Psoas muscle (tissue), 8 donors: ENCODE measurements around the gene ZNF595. TPM values are rescaled to one million over a fixed set of nuclear protein-coding genes. Genes with fewer than 3 reads are reported as not detected.
"Not testable (repeated sequence)": the region's sequence is repeated elsewhere in the genome, so short reads cannot be mapped to it uniquely, and the experiment has no call there.

Experiments
- ATAC-seq, 4 donors: fragments of 200-7000 bp; cut with Tn5 transposase; one replicate each; pipeline ENCODE4 v1.9.1; 2020; ENCODE audit warnings: moderate library complexity in 3 of 4, mild to moderate bottlenecking in 2 of 4
- DNase-seq, 2 donors: peaks; one replicate each; pipeline ENCODE4 v3.0.0-alpha.2; 2020
- H3K27ac ChIP-seq: fragments of 200-600 bp; one replicate; pipeline ENCODE4 v1.8.0; 2022
- H3K27me3 ChIP-seq, 3 donors: fragments of 200-600 bp in 1 of 3; one replicate each; pipeline versions ENCODE4 v1.6.1 to v1.8.0; 2013 to 2022; ENCODE audit warnings: low read length in 2 of 3, mild to moderate bottlenecking in 2 of 3, moderate library complexity in 1 of 3; ENCODE audit not compliant: insufficient read depth in 3 of 3
- H3K36me3 ChIP-seq, 2 donors: fragments of 200-600 bp in 1 of 2; one replicate each; pipeline versions ENCODE4 v1.6.1 to v1.8.0; 2013 to 2022; ENCODE audit warnings: low read depth in 1 of 2, mild to moderate bottlenecking in 1 of 2, moderate library complexity in 1 of 2; ENCODE audit not compliant: insufficient read depth in 1 of 2
- H3K4me1 ChIP-seq: fragments of 200-600 bp; one replicate; pipeline ENCODE4 v1.8.0; 2022
- H3K4me3 ChIP-seq: fragments of 200-600 bp; one replicate; pipeline ENCODE4 v1.8.0; 2022; ENCODE audit warnings: mild to moderate bottlenecking
- H3K9me3 ChIP-seq: fragments of 200-600 bp; one replicate; pipeline ENCODE4 v1.8.0; 2022
- CTCF ChIP-seq: fragments of 200-600 bp; IDR thresholded peaks from one replicate; pipeline ENCODE4 v1.8.0; 2022; ENCODE audit warnings: antibody characterized with exemption
- WGBS, 3 donors: extraction: QIAGEN DNeasy Blood & Tissue Kit; methylation state at CpG; one replicate each; pipeline versions ENCODE4 v1.1.6 to v1.1.7; 2013; 5-methylcytosine and 5-hydroxymethylcytosine counted together
- intact Hi-C, 2 donors: fragments of 100-400 bp; cut with DNase I; formaldehyde crosslinking; loops; one replicate each; pipeline versions ENCODE4 v1.11.0 to v1.14.2; 2022
- polyA plus RNA-seq, 3 donors: library from polyadenylated mRNA; stranded (reverse); fragments of 200-250 nt; gene quantifications; one replicate each; pipeline ENCODE4 v1.2.3, GENCODE V29; 2013
- total RNA-seq, 4 donors: library from RNA; stranded (reverse); fragmentation: NEBNext Ultra II Directional in 2 of 4; extraction: Animal tissue kit (Norgen Biotek cat#: 25700) in 2 of 4; gene quantifications; one replicate each; pipeline versions ENCODE4 v1.2.1 to v1.2.4, GENCODE V29; 2021 to 2023
- donor health status: healthy with polysubstance abuse.
- donor health status: DM: no; HTN: no; CAD: no; lungs with moderate emphysema.
- donor health status: Bipolar disorder and iron deficiency.
- donor health status: healthy.
- donor health status: DM: yes; HTN: yes; CAD: no.
- donor health status: DM: no; HTN: no; CAD: no.
- donor health status: DM: no; HTN: no; CAD: no.
- donor health status: DM: yes; HTN: yes; CAD: no.

ZNF595 gene
- total and polyA plus RNA-seq, 7 donors, result 2.1 to 13.0 (median 7.4) TPM

- H3K27me3 ChIP-seq, result peaks cover 0 to 18% (median 8%) of the 10 kb centered on the region in 3 donors
- DNase-seq (no peak), ATAC-seq (no peak)
- intact Hi-C loops, result no loop called here
- H3K4me1 ChIP-seq, result no peaks in the 10 kb centered on the region
- no peaks in the 10 kb centered on the region for H3K36me3 ChIP-seq
- TF ChIP-seq CTCF, result no peak
- H3K27ac ChIP-seq, result no peak overlapping the region
- no peak overlapping the region for H3K4me3 ChIP-seq
- H3K9me3 ChIP-seq, result peaks cover 6% of the 10 kb centered on the region
Measured at GRCh38 chr4:114149-114548, 61.0 kb downstream of the ZNF595 start.

- TF ChIP-seq CTCF, result no peak
- peaks cover 6% of the 10 kb centered on the region for H3K9me3 ChIP-seq
- H3K4me3 ChIP-seq, result no peak overlapping the region
- H3K27ac ChIP-seq, result no peak overlapping the region
- H3K4me1 ChIP-seq, result no peaks in the 10 kb centered on the region
- H3K27me3 ChIP-seq, result no peaks in the 10 kb centered on the region
- intact Hi-C loops, result no loop called here
- WGBS, 3 donors, result 90 to 93% (median 92%) methylated on average over 1 of the region's 1 CpG
- no peak for ATAC-seq
- no peaks in the 10 kb centered on the region for H3K36me3 ChIP-seq
- no peak for DNase-seq
Measured at GRCh38 chr4:116499-116898, 63.4 kb downstream of the ZNF595 start.

- Histone ChIP-seq H3K9me3 (peaks cover 17% of the 10 kb centered on the region), H3K27ac (no peak overlapping the region), H3K36me3 (no peaks in the 10 kb centered on the region), H3K27me3 (no peaks in the 10 kb centered on the region), H3K4me1 (peaks cover 4% of the 10 kb centered on the region), H3K4me3 (no peak overlapping the region)
- DNase-seq, result no peak
- intact Hi-C loops, result no loop called here
- ATAC-seq, result no peak
- 68 to 77% (median 71%) methylated on average over 5 of the region's 5 CpGs for WGBS, 3 donors
- no peak for TF ChIP-seq CTCF
Measured at GRCh38 chr4:120616-121015, 67.5 kb downstream of the ZNF595 start.

GRCh38 chr4:121408-122084, 68.4 kb downstream of the ZNF595 start:
- H3K4me1 ChIP-seq, result peaks cover 6% of the 10 kb centered on the region
- peaks cover 0 to under 1% of the 10 kb centered on the region in 2 donors for H3K36me3 ChIP-seq
- H3K4me3 ChIP-seq, result no peak overlapping the region
- no peaks in the 10 kb centered on the region for H3K27me3 ChIP-seq
- 73 to 78% (median 74%) methylated on average over 7 of the region's 7 CpGs for WGBS, 3 donors
- DNase-seq (no peak), ATAC-seq (no peak)
- peaks cover 17% of the 10 kb centered on the region for H3K9me3 ChIP-seq
- TF ChIP-seq CTCF, result no peak
- no peak overlapping the region for H3K27ac ChIP-seq
- intact Hi-C loops, result no loop called here

- ATAC-seq, DNase-seq, H3K27me3 ChIP-seq, H3K4me1 ChIP-seq, intact Hi-C loops: not testable (repeated sequence)
- peaks cover 0 to 21% of the 10 kb centered on the region in 2 donors for H3K36me3 ChIP-seq
- peaks cover 18% of the 10 kb centered on the region for H3K9me3 ChIP-seq
- H3K4me3 ChIP-seq, result peak overlapping the region; percentile 98
- peak overlapping the region; percentile 83 for H3K27ac ChIP-seq
- WGBS, 3 donors, result 47 to 51% (median 49%) methylated on average over 10 of the region's 10 CpGs
Measured at GRCh38 chr4:123922-124274, 70.8 kb downstream of the ZNF595 start.
